ENCODE results near the gene CCDC8. TPM values are rescaled to one million over a fixed set of nuclear protein-coding genes. Genes with fewer than 3 reads are reported as not detected.

The CCDC8 gene
- total and polyA plus RNA-seq, 2 of the 4 experiments (the other 2 are of a cell fraction): 9.3 to 10.2 TPM

- Histone ChIP-seq H3K4me2 (ENCODE audit: low read depth, low read length) (no peak overlapping the region), H3K27ac (ENCODE audit: insufficient read depth, low read length) (no peak overlapping the region), H3K36me3 (ENCODE audit: control insufficient read depth, insufficient read depth, low read length) (no peaks in the 10 kb centered on the region), H4K20me1 (ENCODE audit: insufficient read depth, low read length) (no peaks in the 10 kb centered on the region), H2AK5ac (ENCODE audit: low read depth, low read length) (no peak overlapping the region), H4K8ac (ENCODE audit: low read depth in 2 of 2, low read length in 2 of 2) (no peak overlapping the region), H3K4ac (ENCODE audit: low read depth, low read length) (no peak overlapping the region), H2BK120ac (ENCODE audit: low read depth, low read length) (no peak overlapping the region), H3K4me1 (ENCODE audit: control insufficient read depth, insufficient read depth, low read length) (0 out of 2 replicates have a peak, but pooled peaks cover 1% of the 10 kb centered on the region), H2BK20ac (ENCODE audit: low read depth, low read length) (no peak overlapping the region), H4K91ac (ENCODE audit: insufficient read depth, low read depth, low read length) (no peak overlapping the region), H4K5ac (ENCODE audit: low read depth, low read length) (no peak overlapping the region), H2BK15ac (ENCODE audit: low read depth, low read length) (no peak overlapping the region), H3K79me1 (ENCODE audit: low read depth in 1 of 2, low read length in 2 of 2) (no peaks in the 10 kb centered on the region), H3K23ac (ENCODE audit: low read depth, low read length) (no peak overlapping the region), H2AK9ac (replicated peaks; ENCODE audit: low read depth, low read length, poor library complexity) (no peak overlapping the region), H3K4me3 (ENCODE audit: insufficient read depth, low read depth, low read length) (no peak overlapping the region), H3K9ac (ENCODE audit: low read depth, low read length) (no peak overlapping the region), H3K56ac (ENCODE audit: extremely low read depth, insufficient read depth, low read length) (no peak overlapping the region), H3K27me3 (ENCODE audit: control insufficient read depth, insufficient read depth, low read length) (peaks cover 5% of the 10 kb centered on the region), H2AFZ (replicated peaks; ENCODE audit: low read length, poor library complexity) (no peak overlapping the region), H3K9me1 (ENCODE audit: insufficient read depth, low read length) (peaks cover 3% of the 10 kb centered on the region; the same call in 1 of the 2 replicates), H3K14ac (replicated peaks; ENCODE audit: low read depth, low read length) (no peak overlapping the region), H3K9me3 (ENCODE audit: control insufficient read depth, insufficient read depth, low read length) (no peaks in the 10 kb centered on the region), H3K18ac (ENCODE audit: low read depth, low read length) (no peak overlapping the region), H2BK5ac (ENCODE audit: low read depth, low read length, poor library complexity, severe bottlenecking) (no peak overlapping the region)
- in situ Hi-C loops (cut with MboI; ENCODE audit: low sequenced_read_pairs): no loop called here
- dilution Hi-C loops (cut with HindIII; ENCODE audit: low sequenced_read_pairs, unreplicated experiment): no loop called here
- no TSS peak for BruUV-seq (replicated peaks)
- ATAC-seq (ENCODE audit: low read depth) (no peak), DNase-seq (no peak)
- POLR2A ChIA-PET (ENCODE audit: unreplicated experiment): no interaction called here
- intact Hi-C loops (cut with micrococcal nuclease): no loop called here
- 57% methylated on average over 2 of the region's 5 CpGs; no CpG with 5 or more reads in 1 of the 2 experiments for WGBS, 2 experiments (ENCODE audit: extremely low coverage in 2 of 2, insufficient read length in 1 of 2)
- CTCF ChIA-PET: interaction anchor here (0.7 kb wide), 1 partner anchor 130 kb away, joined by 4 read pairs; no protein-coding TSS in a partner anchor
- no peak for TF ChIP-seq NFE2L2 (IDR thresholded peaks at IDR 0.05; ENCODE audit: low read depth, low read length)
- no peak for TF ChIP-seq RFX5 (IDR thresholded peaks at IDR 0.05; ENCODE audit: low read depth, low read length)
- TF ChIP-seq CEBPB (IDR thresholded peaks at IDR 0.05; ENCODE audit: low read depth, low read length): no peak
- TF ChIP-seq MAFK (IDR thresholded peaks at IDR 0.05; ENCODE audit: low read depth, low read length): no peak
- TF ChIP-seq, protein P1, sequence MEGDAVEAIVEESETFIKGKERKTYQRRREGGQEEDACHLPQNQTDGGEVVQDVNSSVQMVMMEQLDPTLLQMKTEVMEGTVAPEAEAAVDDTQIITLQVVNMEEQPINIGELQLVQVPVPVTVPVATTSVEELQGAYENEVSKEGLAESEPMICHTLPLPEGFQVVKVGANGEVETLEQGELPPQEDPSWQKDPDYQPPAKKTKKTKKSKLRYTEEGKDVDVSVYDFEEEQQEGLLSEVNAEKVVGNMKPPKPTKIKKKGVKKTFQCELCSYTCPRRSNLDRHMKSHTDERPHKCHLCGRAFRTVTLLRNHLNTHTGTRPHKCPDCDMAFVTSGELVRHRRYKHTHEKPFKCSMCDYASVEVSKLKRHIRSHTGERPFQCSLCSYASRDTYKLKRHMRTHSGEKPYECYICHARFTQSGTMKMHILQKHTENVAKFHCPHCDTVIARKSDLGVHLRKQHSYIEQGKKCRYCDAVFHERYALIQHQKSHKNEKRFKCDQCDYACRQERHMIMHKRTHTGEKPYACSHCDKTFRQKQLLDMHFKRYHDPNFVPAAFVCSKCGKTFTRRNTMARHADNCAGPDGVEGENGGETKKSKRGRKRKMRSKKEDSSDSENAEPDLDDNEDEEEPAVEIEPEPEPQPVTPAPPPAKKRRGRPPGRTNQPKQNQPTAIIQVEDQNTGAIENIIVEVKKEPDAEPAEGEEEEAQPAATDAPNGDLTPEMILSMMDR (conservative IDR thresholded peaks at IDR 0.05; ENCODE audit: low read depth, low read length): no peak
- no peak for TF ChIP-seq POLR2A (IDR thresholded peaks at IDR 0.05; ENCODE audit: low read depth, low read length)
- no peak for TF ChIP-seq ELK1 (IDR thresholded peaks at IDR 0.05; ENCODE audit: borderline replicate concordance, low read depth, low read length)
- no peak for TF ChIP-seq MAZ (IDR thresholded peaks at IDR 0.05; ENCODE audit: borderline replicate concordance, low read depth, low read length)
- no peak for TF ChIP-seq CHD1 (IDR thresholded peaks at IDR 0.05; ENCODE audit: low read depth, low read length)
- no peak for TF ChIP-seq RAD21 (IDR thresholded peaks at IDR 0.05; ENCODE audit: low read length)
- no peak for TF ChIP-seq RCOR1 (IDR thresholded peaks at IDR 0.05; ENCODE audit: insufficient replicate concordance, low read length)
- no peak for TF ChIP-seq USF2 (IDR thresholded peaks at IDR 0.05; ENCODE audit: low read depth, low read length)
These were observed 9.8 kb upstream of the CCDC8 start for GRCh38 chr19:46423188-46423587.

All from IMR-90 (cell line).